Psoas muscle (tissue), 8 donors: Measurements from ENCODE around the gene ATP6V1A. TPM values are rescaled to one million over a fixed set of nuclear protein-coding genes. Genes with fewer than 3 reads are reported as not detected.
A peak's percentile ranks its signal among the peaks of the same experiment; 100 is the strongest.

Experiments used
- ATAC-seq, 4 donors: fragments of 200-7000 bp; cut with Tn5 transposase; one replicate each; pipeline ENCODE4 v1.9.1; 2020; ENCODE audit warnings: moderate library complexity in 3 of 4, mild to moderate bottlenecking in 2 of 4
- DNase-seq, 2 donors: peaks; one replicate each; pipeline ENCODE4 v3.0.0-alpha.2; 2020
- H3K27ac ChIP-seq: fragments of 200-600 bp; one replicate; pipeline ENCODE4 v1.8.0; 2022
- H3K27me3 ChIP-seq, 3 donors: fragments of 200-600 bp in 1 of 3; one replicate each; pipeline versions ENCODE4 v1.6.1 to v1.8.0; 2013 to 2022; ENCODE audit warnings: low read length in 2 of 3, mild to moderate bottlenecking in 2 of 3, moderate library complexity in 1 of 3; ENCODE audit not compliant: insufficient read depth in 3 of 3
- H3K36me3 ChIP-seq, 2 donors: fragments of 200-600 bp in 1 of 2; one replicate each; pipeline versions ENCODE4 v1.6.1 to v1.8.0; 2013 to 2022; ENCODE audit warnings: low read depth in 1 of 2, mild to moderate bottlenecking in 1 of 2, moderate library complexity in 1 of 2; ENCODE audit not compliant: insufficient read depth in 1 of 2
- H3K4me1 ChIP-seq: fragments of 200-600 bp; one replicate; pipeline ENCODE4 v1.8.0; 2022
- H3K4me3 ChIP-seq: fragments of 200-600 bp; one replicate; pipeline ENCODE4 v1.8.0; 2022; ENCODE audit warnings: mild to moderate bottlenecking
- H3K9me3 ChIP-seq: fragments of 200-600 bp; one replicate; pipeline ENCODE4 v1.8.0; 2022
- CTCF ChIP-seq: fragments of 200-600 bp; IDR thresholded peaks from one replicate; pipeline ENCODE4 v1.8.0; 2022; ENCODE audit warnings: antibody characterized with exemption
- WGBS, 3 donors: extraction: QIAGEN DNeasy Blood & Tissue Kit; methylation state at CpG; one replicate each; pipeline versions ENCODE4 v1.1.6 to v1.1.7; 2013; 5-methylcytosine and 5-hydroxymethylcytosine counted together
- intact Hi-C, 2 donors: fragments of 100-400 bp; cut with DNase I; formaldehyde crosslinking; loops; one replicate each; pipeline versions ENCODE4 v1.11.0 to v1.14.2; 2022
- polyA plus RNA-seq, 3 donors: library from polyadenylated mRNA; stranded (reverse); fragments of 200-250 nt; gene quantifications; one replicate each; pipeline ENCODE4 v1.2.3, GENCODE V29; 2013
- total RNA-seq, 4 donors: library from RNA; stranded (reverse); fragmentation: NEBNext Ultra II Directional in 2 of 4; extraction: Animal tissue kit (Norgen Biotek cat#: 25700) in 2 of 4; gene quantifications; one replicate each; pipeline versions ENCODE4 v1.2.1 to v1.2.4, GENCODE V29; 2021 to 2023
- donor health status: healthy with polysubstance abuse.
- donor health status: DM: no; HTN: no; CAD: no; lungs with moderate emphysema.
- donor health status: Bipolar disorder and iron deficiency.
- donor health status: healthy.
- donor health status: DM: yes; HTN: yes; CAD: no.
- donor health status: DM: no; HTN: no; CAD: no.
- donor health status: DM: no; HTN: no; CAD: no.
- donor health status: DM: yes; HTN: yes; CAD: no.

The ATP6V1A gene
- total and polyA plus RNA-seq, 7 donors = 4.2 to 20.6 (median 17.0) TPM

- H3K4me3 ChIP-seq = no peak overlapping the region
- no peaks in the 10 kb centered on the region for H3K9me3 ChIP-seq
- DNase-seq (no peak), ATAC-seq (no peak)
- peaks cover 25% of the 10 kb centered on the region for H3K4me1 ChIP-seq
- intact Hi-C loops = no loop called here
- TF ChIP-seq CTCF = no peak
- H3K27me3 ChIP-seq = no peaks in the 10 kb centered on the region
- no peaks in the 10 kb centered on the region for H3K36me3 ChIP-seq
- no peak overlapping the region for H3K27ac ChIP-seq
Measured at GRCh38 chr3:113751141-113751540, 4.3 kb downstream of the ATP6V1A start.

DNA sequence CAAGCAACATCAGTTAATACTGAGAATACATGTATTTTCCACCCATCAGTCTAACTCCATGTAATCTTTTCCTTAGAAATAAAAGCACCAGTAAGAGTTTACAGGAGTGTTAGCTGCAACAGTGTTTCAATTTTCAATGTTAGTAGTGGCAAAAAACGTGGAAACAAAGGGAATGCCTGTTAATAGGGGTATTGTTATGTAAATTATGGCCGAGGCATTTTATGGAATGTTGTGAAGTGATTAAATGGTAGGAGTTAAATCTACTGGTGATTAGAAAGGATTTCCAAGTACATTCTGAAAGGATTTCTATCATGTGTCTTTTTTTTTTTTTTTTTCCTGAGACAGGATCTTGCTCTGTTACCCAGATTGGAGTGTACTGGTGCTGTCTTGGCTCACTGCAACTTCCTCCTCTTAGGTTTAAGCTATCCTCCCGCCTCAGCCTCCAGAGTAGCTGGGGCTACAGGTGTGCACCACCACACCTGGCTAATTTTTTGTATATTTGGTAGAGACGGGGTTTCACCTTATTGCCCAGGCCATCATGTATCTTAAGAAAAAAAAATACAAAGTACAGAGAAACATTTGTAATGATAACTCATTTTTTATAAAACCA is 6.6 kb downstream of the ATP6V1A start:
- ATAC-seq = no peak
- 62 to 69% (median 68%) methylated on average over 4 of the region's 4 CpGs for WGBS, 3 donors
- intact Hi-C loops = no loop called here
- Histone ChIP-seq H3K27me3 (no peaks in the 10 kb centered on the region), H3K9me3 (no peaks in the 10 kb centered on the region), H3K4me3 (no peak overlapping the region), H3K4me1 (peaks cover 22% of the 10 kb centered on the region), H3K27ac (no peak overlapping the region), H3K36me3 (no peaks in the 10 kb centered on the region)
- DNase-seq = no peak
- no peak for TF ChIP-seq CTCF

DNA sequence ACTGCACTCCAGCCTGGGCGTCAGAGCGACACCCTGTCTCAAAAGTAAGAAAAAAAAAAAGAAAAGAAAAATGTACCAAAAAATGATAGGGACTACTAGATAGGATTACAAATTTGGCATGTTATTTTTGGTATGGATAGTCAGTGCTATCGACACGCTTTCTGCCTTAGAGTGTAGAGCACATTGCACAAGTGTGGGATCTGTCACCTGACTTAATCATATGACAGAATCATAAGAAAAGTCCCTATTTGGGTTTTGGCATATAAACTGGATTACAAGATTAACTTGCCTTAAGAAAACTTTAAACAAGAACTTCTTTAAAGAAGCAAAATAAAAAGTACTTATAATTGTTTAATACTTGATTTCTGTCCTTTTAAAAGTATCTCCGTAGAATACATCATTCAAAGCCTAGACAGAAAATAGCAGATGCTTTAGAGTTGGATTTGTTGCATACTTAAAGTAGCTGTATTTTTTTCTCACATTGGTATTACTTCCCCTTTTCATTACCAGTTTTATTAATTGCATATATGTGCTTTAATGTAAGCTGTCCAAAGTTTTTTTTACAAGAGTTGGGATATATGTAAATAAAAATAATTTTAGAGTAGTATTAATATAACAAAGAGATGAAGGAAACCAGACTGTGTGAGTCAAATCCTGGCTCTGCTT is 7.8 kb downstream of the ATP6V1A start:
- TF ChIP-seq CTCF = no peak
- Histone ChIP-seq H3K4me1 (peaks cover 14% of the 10 kb centered on the region), H3K27me3 (no peaks in the 10 kb centered on the region), H3K36me3 (no peaks in the 10 kb centered on the region), H3K4me3 (no peak overlapping the region), H3K9me3 (no peaks in the 10 kb centered on the region), H3K27ac (no peak overlapping the region)
- intact Hi-C loops = no loop called here
- DNase-seq (no peak), ATAC-seq (peak in 1 of 4 donors; percentile 42)
- WGBS, 3 donors = 64 to 86% (median 69%) methylated on average over 5 of the region's 5 CpGs

DNA sequence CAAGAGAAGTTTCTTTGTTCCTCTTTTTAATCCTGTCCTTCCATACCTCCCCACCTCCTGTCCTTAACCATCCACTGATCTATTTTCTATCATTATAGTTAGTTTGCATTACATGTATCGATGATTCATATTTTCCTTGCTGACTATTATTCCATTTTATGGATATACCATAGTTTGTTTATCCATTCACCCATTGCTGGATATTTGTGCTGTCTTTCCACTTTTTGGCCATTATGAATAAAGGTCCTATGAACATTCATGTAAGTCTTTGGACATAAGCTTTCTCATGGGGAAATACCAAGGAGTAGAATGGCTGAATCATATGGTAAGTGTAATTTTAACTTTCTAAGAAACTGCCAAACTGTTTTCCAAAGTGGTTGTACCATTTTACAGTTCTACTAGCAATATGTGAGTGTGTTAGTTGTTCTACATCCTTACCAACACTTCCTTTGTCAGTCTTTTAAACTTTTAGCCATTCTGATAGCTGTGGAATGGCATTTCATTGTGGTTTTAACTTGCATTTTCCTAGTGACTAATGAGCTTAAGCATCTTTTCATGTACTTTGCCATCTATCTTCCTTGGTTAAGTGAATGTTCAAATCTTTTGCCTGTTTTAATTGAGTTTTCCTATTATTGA is 11.7 kb downstream of the ATP6V1A start:
- Histone ChIP-seq H3K27me3 (no peaks in the 10 kb centered on the region), H3K36me3 (no peaks in the 10 kb centered on the region), H3K4me1 (peaks cover 5% of the 10 kb centered on the region), H3K9me3 (no peaks in the 10 kb centered on the region), H3K27ac (no peak overlapping the region), H3K4me3 (no peak overlapping the region)
- 95 to 100% (median 99%) methylated on average over 1 of the region's 1 CpG for WGBS, 3 donors
- ATAC-seq (no peak), DNase-seq (no peak)
- intact Hi-C loops = no loop called here
- TF ChIP-seq CTCF = no peak
